ENCODE results near the gene GDPGP1. TPM values are rescaled to one million over a fixed set of nuclear protein-coding genes. Genes with fewer than 3 reads are reported as not detected.

Gene GDPGP1
- total RNA-seq, 3 donors from 2014 or later (not counting 1 experiment from before 2014, with no cell fraction given) = 7.8 to 11.1 (median 9.5) TPM

DNA sequence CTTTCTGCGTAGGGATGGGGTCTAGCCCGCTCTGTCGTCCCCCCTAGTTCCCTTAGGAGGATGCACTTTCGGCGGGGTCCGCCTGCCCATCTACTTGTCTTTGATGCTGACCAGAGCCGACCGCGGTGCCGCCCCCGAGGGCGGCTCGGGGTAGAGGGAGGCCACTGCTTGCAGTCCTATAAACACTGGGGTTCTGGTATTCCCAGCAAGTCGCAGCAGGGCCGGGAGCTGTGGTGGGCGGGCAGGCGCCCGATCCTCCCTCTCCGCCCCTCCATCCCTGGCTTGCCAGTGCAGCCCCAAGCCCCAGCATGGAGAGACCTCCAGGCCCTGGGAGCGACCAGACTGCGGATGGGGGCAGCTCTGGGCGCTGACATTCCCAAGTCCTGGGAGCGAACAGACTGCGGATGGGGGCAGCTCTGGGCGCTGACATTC lies 32.0 kb upstream of the GDPGP1 start:
- Mint-ChIP-seq H3K4me1 (peaks cover 8 to 23% of the 10 kb centered on the region in 2 donors), H3K27ac (peak overlapping the region in 1 of 2 donors; percentile 71), H3K4me3 (peak overlapping the region; percentile 89), H3K27me3 (ENCODE audit: low read depth in 2 of 2) (no peaks in the 10 kb centered on the region), H3K9me3 (no peaks in the 10 kb centered on the region), H3K36me3 (no peaks in the 10 kb centered on the region)
- intact Hi-C loops (cut with micrococcal nuclease) = no loop called here
- Histone ChIP-seq H3K9me3 (ENCODE audit: control insufficient read depth, insufficient read depth, low read length) (no peaks in the 10 kb centered on the region), H3K36me3 (ENCODE audit: control insufficient read depth, insufficient read depth, low read length) (peaks cover 2% of the 10 kb centered on the region), H3K27me3 (ENCODE audit: control insufficient read depth, insufficient read depth, low read length) (no peaks in the 10 kb centered on the region), H3K4me3 (ENCODE audit: low read length) (peak overlapping the region; percentile 76), H3K4me1 (ENCODE audit: control insufficient read depth, insufficient read depth, low read length) (peaks cover 32% of the 10 kb centered on the region), H3K27ac (ENCODE audit: low read length) (peak overlapping the region; percentile 23)
- 21% methylated on average over 25 of the region's 25 CpGs for WGBS (ENCODE audit: insufficient coverage)
- no peak for TF ChIP-seq CTCF (IDR thresholded peaks at IDR 0.05)
- DNase-seq (no peak), ATAC-seq (peak in 1 of 3 donors; percentile 1)

DNA sequence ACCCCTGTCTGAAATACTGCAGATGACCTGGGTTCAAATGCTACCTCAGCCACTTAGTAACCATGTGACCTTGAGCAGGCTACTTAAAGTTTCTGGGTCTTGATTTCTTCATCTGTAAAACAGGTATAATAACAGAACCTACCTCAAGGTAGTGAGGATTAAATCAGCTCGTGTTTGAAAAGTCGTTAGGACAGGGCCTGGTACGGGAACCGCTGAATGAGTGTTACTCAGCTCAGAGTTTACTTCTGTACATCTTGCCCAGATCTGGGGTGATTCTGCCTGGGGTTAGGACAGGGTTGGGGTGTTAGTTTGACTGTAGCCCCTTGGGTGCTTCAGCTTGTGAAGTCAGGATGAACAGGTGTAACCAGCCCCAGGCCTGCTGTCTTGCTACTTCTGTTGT lies 31.1 kb upstream of the GDPGP1 start:
- Histone ChIP-seq H3K27ac (ENCODE audit: low read length) (no peak overlapping the region), H3K4me1 (ENCODE audit: control insufficient read depth, insufficient read depth, low read length) (peaks cover 32% of the 10 kb centered on the region)
- 94% methylated on average over 4 of the region's 4 CpGs for WGBS (ENCODE audit: insufficient coverage)

GRCh38 chr15:90203473-90203872 lies 30.5 kb upstream of the GDPGP1 start:
- H3K4me1 ChIP-seq (ENCODE audit: control insufficient read depth, insufficient read depth, low read length) = peaks cover 32% of the 10 kb centered on the region
- H3K4me3 Mint-ChIP-seq = no peak overlapping the region
- no peaks in the 10 kb centered on the region for H3K9me3 ChIP-seq (ENCODE audit: control insufficient read depth, insufficient read depth, low read length)
- 96% methylated on average over 7 of the region's 7 CpGs for WGBS (ENCODE audit: insufficient coverage)
- no peak overlapping the region for H3K4me3 ChIP-seq (ENCODE audit: low read length)
- H3K27me3 ChIP-seq (ENCODE audit: control insufficient read depth, insufficient read depth, low read length) = no peaks in the 10 kb centered on the region
- ATAC-seq = no peak
- DNase-seq = no peak
- intact Hi-C loops (cut with micrococcal nuclease) = no loop called here
- no peak overlapping the region for H3K27ac Mint-ChIP-seq
- H3K36me3 Mint-ChIP-seq = no peaks in the 10 kb centered on the region
- H3K36me3 ChIP-seq (ENCODE audit: control insufficient read depth, insufficient read depth, low read length) = peaks cover 5% of the 10 kb centered on the region
- H3K4me1 Mint-ChIP-seq = peaks cover 8 to 23% of the 10 kb centered on the region in 2 donors
- H3K27me3 Mint-ChIP-seq (ENCODE audit: low read depth in 2 of 2) = no peaks in the 10 kb centered on the region
- no peak overlapping the region for H3K27ac ChIP-seq (ENCODE audit: low read length)
- no peak for TF ChIP-seq CTCF (IDR thresholded peaks at IDR 0.05)
- no peaks in the 10 kb centered on the region for H3K9me3 Mint-ChIP-seq

More for the DNA sequence above, 31.1 kb upstream of the GDPGP1 start:
- no peaks in the 10 kb centered on the region for H3K27me3 ChIP-seq (ENCODE audit: control insufficient read depth, insufficient read depth, low read length)
- peak overlapping the region; percentile 76 for H3K4me3 ChIP-seq (ENCODE audit: low read length)
- Mint-ChIP-seq H3K9me3 (no peaks in the 10 kb centered on the region), H3K36me3 (no peaks in the 10 kb centered on the region), H3K4me3 (peak overlapping the region; percentile 87), H3K4me1 (peaks cover 8 to 23% of the 10 kb centered on the region in 2 donors), H3K27me3 (ENCODE audit: low read depth in 2 of 2) (no peaks in the 10 kb centered on the region), H3K27ac (peak overlapping the region in 1 of 2 donors; percentile 71)
- no peak for DNase-seq
- no peaks in the 10 kb centered on the region for H3K9me3 ChIP-seq (ENCODE audit: control insufficient read depth, insufficient read depth, low read length)
- intact Hi-C loops (cut with micrococcal nuclease) = no loop called here
- peaks cover 5% of the 10 kb centered on the region for H3K36me3 ChIP-seq (ENCODE audit: control insufficient read depth, insufficient read depth, low read length)
- no peak for ATAC-seq
- TF ChIP-seq CTCF (IDR thresholded peaks at IDR 0.05) = no peak

- peaks cover 5% of the 10 kb centered on the region for H3K36me3 ChIP-seq (ENCODE audit: control insufficient read depth, insufficient read depth, low read length)
- no peaks in the 10 kb centered on the region for H3K27me3 ChIP-seq (ENCODE audit: control insufficient read depth, insufficient read depth, low read length)
- Mint-ChIP-seq H3K36me3 (no peaks in the 10 kb centered on the region), H3K27me3 (ENCODE audit: low read depth in 2 of 2) (no peaks in the 10 kb centered on the region), H3K4me1 (peaks cover 8 to 23% of the 10 kb centered on the region in 2 donors), H3K4me3 (no peak overlapping the region), H3K9me3 (no peaks in the 10 kb centered on the region), H3K27ac (no peak overlapping the region)
- peaks cover 32% of the 10 kb centered on the region for H3K4me1 ChIP-seq (ENCODE audit: control insufficient read depth, insufficient read depth, low read length)
- DNase-seq = no peak
- no peak for TF ChIP-seq CTCF (IDR thresholded peaks at IDR 0.05)
- H3K27ac ChIP-seq (ENCODE audit: low read length) = no peak overlapping the region
- H3K4me3 ChIP-seq (ENCODE audit: low read length) = no peak overlapping the region
- intact Hi-C loops (cut with micrococcal nuclease) = no loop called here
- 84% methylated on average over 7 of the region's 8 CpGs for WGBS (ENCODE audit: insufficient coverage)
- no peak for ATAC-seq
- H3K9me3 ChIP-seq (ENCODE audit: control insufficient read depth, insufficient read depth, low read length) = no peaks in the 10 kb centered on the region
These were observed 30.1 kb upstream of the GDPGP1 start for GRCh38 chr15:90203922-90204321.

Data from natural killer cell (primary cell).